ENCODE measurements around the gene UBQLN1.
"Not testable (repeated sequence)": the region's sequence is repeated elsewhere in the genome, so short reads cannot be mapped to it uniquely, and the experiment has no call there.

The UBQLN1 gene

DNA sequence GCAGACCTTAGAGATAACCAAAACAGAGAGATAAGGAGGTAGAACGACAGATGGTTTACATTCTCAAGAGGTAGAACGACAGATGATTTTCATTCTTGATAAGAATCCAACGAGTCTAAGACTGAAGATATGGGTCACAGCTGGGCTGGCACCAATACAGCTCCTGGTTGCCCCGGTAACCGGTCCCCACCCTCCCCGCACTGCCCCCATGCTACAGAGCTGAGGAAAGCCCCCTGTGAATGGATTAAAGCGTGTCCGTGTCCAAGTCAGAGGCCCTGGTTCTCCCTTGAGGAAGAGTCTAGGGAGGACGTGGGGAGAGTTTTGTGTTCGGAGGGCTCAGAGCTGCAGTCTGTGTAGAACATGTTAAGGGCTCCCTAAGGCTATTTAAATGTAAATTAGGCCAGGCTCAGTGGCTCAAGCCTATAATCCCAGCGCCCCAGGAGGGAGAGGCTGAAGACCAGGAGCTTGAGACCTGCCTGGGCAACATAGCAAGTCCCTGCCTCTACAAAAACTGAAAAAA, 76.8 kb downstream of the UBQLN1 start:
- DNase-seq = no peak

DNA sequence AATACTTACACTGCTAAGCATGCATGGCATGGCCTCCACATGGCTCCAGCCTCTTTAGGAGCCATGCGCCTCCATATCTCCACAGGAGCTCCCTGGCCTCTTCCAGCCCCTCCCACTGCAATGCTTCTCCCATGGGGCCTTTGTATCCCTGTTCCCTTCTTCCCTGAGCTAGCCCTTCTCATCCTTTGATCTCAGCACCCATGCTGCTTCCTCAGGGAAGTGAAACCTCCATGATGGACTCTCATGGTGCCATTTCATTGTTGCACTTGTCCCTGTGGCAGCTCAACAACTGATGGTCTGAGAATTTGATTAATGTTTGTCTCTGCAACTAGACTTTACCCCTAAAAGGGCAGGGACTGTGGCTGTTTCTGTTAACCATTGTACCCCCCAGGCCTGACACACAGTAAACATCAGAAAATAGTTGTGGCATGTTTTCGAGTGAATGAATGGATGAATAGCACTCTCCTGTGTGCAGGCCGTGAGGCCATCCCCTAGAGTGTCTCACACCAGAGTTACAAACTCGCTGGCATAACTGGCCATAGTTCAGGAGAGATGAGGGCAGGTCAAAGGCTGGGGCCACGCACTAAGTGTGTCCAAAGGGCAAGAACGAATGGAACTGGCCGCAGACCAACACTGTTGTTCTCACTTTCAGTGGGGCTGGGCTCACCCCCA, 78.2 kb downstream of the UBQLN1 start:
- DNase-seq = no peak

DNA sequence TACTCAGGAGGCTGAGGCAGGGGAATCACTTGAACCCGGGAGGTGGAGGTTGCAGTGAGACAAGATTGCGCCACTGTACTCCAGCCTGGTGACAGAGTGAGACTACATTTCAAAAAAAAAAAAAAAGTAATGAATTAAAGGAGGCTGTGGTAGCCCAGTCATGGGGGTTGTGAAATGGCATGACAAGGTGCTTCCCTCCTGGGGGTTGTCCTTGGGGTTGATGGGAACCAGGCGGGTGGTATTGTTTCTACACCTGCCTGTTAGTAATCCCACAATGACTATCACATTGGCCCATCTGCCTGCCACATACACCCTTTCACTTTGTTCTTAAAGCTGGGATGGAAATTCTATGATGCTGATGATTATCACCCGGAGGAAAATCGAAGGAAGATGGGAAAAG, 79.2 kb downstream of the UBQLN1 start:
- DNase-seq = no peak

DNA sequence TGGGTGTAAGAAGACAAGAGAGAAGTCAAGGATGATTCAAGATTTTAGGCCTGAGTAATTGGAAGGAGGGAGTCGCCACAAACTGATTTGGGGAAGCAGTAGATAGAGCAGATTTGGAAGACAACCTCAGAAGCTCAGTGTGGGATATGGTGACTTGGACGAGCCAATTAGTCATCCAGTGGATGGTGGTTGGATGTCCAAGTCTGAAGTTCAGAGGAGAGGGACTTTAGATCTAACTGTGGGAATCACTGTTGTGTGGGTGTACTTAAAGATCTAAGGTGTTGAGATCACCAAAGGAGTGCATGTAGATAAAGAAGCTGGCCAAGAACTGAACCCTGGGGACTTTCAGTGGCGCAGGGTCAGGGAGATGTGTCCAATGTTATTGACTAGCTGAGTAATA, 82.6 kb downstream of the UBQLN1 start:
- no peak for DNase-seq

DNA sequence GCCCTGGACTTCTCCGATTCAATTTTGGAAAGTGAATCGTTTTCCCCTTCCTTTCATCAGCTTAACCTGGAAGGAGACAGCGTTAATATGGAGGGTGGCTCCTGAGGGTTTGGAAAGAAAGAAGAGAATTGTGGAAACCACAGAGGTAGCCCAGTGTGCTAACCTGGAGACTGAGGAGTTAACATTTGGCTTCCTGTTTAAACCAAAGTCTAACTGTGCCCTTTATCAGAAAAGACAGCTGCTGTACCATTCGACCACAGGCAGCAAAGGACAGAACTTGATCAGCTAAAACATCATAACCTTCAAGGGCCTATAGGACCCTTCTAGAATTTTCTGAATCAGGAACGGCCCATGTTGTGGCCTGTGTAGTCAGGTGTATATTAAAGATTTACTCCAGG, 84.1 kb downstream of the UBQLN1 start:
- DNase-seq = no peak

DNA sequence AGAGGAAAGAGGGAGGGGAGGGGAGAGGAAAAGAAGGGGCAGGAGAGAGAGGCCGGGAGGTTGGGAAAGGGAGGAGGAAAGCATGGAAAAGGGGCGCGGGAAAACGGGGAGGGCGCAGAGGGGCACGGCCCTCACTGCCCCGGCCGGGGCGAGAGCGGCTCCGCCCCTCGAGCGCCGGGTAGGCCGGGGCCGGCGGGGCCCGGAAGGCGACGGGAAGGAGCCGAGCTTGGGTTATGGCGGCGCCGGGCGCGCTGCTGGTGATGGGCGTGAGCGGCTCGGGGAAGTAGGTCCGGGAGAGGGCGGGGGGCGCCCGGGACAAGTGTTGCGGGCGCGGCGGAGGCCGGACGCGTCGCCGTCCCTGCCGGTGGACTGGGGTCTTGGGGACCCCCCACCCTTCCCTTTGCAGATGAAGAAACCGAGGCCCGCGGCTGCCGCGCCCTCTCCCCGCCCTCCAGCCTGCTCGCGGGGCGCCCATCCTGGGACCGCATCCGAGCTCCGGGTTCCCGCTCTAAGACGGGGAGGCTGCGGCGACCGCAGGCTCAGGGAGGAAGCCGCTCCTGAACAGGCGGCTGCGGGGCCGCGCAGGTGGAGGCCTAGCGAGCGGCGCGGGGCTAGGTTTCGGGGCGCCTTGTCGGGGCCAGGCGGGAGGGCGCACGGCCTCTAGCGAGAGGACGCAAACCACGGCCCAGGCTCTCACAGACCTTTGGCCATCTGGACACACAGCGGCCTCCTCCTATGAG, 84.6 kb downstream of the UBQLN1 start, which contains the start of gene IDNK:
Gene IDNK, plus strand, starts transcription at position 205 of the 740 bp plus-strand sequence. Its CDS starts 29 bp downstream, at position 234.
- peak; percentile 46 for DNase-seq

DNA sequence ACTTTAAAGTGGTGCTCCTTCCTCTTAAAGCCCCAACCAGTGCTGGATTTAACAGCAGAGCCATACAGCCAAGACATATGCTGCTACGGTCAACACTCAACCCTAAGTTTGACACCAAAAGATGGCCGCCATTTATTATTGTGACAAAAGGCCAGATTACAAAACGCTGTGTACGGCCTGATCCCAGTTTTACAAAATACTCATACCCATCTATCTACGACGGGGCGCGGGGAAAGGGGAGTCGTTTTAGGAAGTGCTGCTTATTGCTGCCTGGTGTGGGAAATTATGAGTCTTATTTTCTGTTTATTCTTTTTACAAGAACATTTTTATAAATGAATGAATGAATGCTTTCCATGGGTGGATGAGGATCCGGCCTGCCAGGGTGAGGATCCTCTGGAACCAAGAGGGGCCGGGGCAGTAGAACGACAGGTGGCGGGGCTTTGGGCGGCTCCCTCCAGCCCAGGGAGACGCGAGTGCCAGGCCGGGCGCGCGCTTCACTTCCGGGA, 85.3 kb downstream of the UBQLN1 start:
- DNase-seq = no peak

DNA sequence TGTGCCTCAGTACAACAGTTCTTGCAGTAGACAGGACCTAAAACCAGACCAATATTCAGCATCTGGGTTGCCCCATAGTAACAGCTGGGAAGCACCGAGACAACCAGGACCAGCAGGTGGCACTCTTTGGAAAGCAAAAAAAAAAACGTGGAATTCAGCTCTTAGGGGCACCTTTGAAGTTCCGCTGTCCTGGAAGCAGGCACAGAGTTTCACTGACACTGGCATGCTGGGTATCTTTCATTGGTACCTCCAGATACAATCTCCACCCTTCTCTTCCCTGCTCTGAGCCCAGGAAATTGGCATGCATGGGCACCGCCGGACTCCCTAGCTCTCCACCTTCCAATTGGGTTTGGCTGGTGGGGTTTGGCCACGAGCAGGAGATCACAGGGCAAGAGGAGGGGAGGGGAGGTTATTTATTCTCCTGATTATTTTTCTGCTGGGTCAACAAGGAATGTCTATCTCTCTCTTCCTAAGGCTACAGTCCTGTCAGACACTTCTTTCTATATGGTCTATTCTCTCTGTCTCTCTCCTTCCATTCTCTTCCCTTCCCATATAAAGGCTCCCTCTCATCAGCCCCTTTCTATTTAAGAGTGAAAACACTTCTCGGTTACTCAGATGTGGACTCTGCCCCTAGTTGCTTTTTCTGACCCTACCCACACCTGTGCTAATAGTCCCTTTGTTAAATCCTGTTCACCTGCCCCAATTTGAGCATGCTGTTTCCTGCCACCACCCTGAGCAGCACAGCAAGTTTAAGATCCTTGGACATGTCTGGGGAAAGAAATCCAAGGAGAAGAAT, 86.7 kb downstream of the UBQLN1 start:
- peak; percentile 25 for DNase-seq

DNA sequence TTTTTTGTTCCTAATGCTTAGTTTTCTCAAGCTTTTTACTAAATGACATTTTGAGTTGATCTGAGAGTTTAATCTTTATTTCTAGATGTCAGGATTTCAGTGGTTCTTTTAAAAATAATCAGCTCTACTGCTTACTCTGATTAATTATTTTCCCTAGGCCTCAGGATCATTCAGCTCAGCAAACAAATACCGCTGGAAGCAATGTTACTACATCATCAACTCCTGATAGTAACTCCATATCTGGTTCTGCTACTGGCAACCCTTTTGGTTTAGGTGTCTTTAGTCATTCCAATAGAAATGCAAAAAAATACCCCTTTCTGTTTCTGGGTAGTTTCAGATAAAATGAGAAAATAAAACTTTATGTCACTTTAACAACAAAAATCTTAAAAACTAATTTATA, 90.5 kb downstream of the UBQLN1 start:
- DNase-seq = no peak

DNA sequence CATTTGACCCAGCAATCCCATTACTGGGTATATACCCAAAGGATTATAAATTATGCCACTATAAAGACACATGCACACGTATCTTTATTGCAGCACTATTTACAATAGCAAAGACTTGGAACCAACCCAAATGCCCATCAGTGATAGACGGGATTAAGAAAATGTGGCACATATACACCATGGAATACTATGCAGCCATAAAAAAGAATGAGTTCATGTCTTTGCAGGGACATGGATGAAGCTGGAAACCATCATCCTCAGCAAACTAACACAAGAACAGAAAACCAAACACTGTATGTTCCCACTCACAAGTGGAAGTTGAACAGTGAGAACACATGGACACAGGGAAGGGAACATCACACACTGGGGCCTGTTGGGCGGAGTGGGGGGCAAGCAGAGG, 94.5 kb downstream of the UBQLN1 start:
- DNase-seq = not testable (repeated sequence)
